K562 (cell line): Measurements from ENCODE around the gene PNLIPRP2.

Experiments
- CTCF ChIP-seq, 3 experiments: IDR thresholded peaks in 2 of 3; conservative IDR thresholded peaks in 1 of 3; 2 replicates each; pipeline ENCODE4 v1.5.1; 2011 to 2012; ENCODE audit warnings: low read length in 3 of 3, mild to moderate bottlenecking in 3 of 3, control low read depth in 2 of 3, improper control_type of control experiment in 1 of 3, inconsistent platforms in 1 of 3, low read depth in 1 of 3, mixed read lengths in 1 of 3, moderate library complexity in 1 of 3; ENCODE audit not compliant: insufficient read depth in 2 of 3
- ERF ChIP-seq: fragments of 450-650 bp; formaldehyde crosslinking; IDR thresholded peaks from 2 replicates; pipeline ENCODE4 v1.4.0; 2020; ENCODE audit warnings: mild to moderate bottlenecking, mixed read lengths
- ZFP30 ChIP-seq: fragments of 250-450 bp; sonication (Bioruptor Pico); IDR thresholded peaks from 2 replicates; pipeline ENCODE4 v1.8.0; 2022; ENCODE audit warnings: moderate library complexity, mild to moderate bottlenecking, inconsistent platforms, borderline replicate concordance

- TF ChIP-seq ZFP30 (CRISPR knock-in tag): no peak
- no peak for TF ChIP-seq CTCF (IDR thresholded peaks at IDR 0.05 in 2 of 3, conservative IDR thresholded peaks at IDR 0.05 in 1 of 3; ENCODE audit: insufficient read depth in 2 of 3, low read depth in 1 of 3, low read length in 3 of 3)
- no peak for TF ChIP-seq ERF (CRISPR knock-in tag)
Measured at GRCh38 chr10:116621934-116622655, 1.3 kb downstream of the PNLIPRP2 start.
